ENCODE results near the gene TMOD2.

DNA sequence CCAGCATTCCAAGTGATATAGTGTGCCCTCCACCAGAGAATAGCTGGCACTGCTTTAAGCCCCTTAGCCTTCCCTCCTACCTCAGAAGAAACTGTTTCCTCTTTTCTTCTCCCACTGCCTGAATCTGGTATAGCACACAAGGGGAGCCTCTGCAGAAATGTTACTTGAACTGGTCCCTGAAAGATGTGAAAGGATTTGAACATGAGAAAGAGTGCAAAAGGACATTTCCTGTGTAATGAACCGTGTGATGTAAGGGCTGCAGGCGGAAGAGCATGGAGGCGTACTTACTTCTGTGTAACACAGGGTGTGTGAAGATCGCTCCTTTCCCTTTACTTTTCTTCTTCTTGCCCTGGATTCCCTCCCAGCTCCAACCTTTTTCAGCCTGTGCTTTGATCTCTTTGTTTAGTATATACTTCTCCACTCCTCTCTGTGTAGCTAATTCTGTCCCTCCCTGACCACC, 86.4 kb downstream of the TMOD2 start:
- TF ChIP-seq, protein P1, sequence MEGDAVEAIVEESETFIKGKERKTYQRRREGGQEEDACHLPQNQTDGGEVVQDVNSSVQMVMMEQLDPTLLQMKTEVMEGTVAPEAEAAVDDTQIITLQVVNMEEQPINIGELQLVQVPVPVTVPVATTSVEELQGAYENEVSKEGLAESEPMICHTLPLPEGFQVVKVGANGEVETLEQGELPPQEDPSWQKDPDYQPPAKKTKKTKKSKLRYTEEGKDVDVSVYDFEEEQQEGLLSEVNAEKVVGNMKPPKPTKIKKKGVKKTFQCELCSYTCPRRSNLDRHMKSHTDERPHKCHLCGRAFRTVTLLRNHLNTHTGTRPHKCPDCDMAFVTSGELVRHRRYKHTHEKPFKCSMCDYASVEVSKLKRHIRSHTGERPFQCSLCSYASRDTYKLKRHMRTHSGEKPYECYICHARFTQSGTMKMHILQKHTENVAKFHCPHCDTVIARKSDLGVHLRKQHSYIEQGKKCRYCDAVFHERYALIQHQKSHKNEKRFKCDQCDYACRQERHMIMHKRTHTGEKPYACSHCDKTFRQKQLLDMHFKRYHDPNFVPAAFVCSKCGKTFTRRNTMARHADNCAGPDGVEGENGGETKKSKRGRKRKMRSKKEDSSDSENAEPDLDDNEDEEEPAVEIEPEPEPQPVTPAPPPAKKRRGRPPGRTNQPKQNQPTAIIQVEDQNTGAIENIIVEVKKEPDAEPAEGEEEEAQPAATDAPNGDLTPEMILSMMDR (conservative IDR thresholded peaks at IDR 0.05; ENCODE audit: low read length), result no peak
- TF ChIP-seq EZH2phosphoT487 (IDR thresholded peaks at IDR 0.05; ENCODE audit: borderline replicate concordance), result no peak

All from Loucy (cell line).